Measurements from ENCODE around the gene ZPBP2.

Gene ZPBP2

GRCh38 chr17:39923230-39923629, 55.2 kb downstream of the ZPBP2 start:
- no peak overlapping the region for H3K27ac ChIP-seq (ENCODE audit: low read depth, low read length)
- H3K4me3 ChIP-seq (ENCODE audit: low read length): no peak overlapping the region
- no peak overlapping the region for H3K9ac ChIP-seq (ENCODE audit: low read length)
- H3K36me3 ChIP-seq (ENCODE audit: control insufficient read depth, insufficient read depth, low read length): peaks cover 34% of the 10 kb centered on the region
- H3K27me3 ChIP-seq (ENCODE audit: control insufficient read depth, insufficient read depth, low read length): no peaks in the 10 kb centered on the region
- H3K4me1 ChIP-seq (ENCODE audit: control insufficient read depth, insufficient read depth, low read length): peaks cover 7% of the 10 kb centered on the region

GRCh38 chr17:39923836-39924690, 56.1 kb downstream of the ZPBP2 start:
- no peak overlapping the region for H3K9ac ChIP-seq (ENCODE audit: low read length)
- H3K4me1 ChIP-seq (ENCODE audit: control insufficient read depth, insufficient read depth, low read length): peaks cover 14% of the 10 kb centered on the region
- no peak overlapping the region for H3K4me3 ChIP-seq (ENCODE audit: low read length)
- H3K27me3 ChIP-seq (ENCODE audit: control insufficient read depth, insufficient read depth, low read length): no peaks in the 10 kb centered on the region
- peaks cover 32% of the 10 kb centered on the region for H3K36me3 ChIP-seq (ENCODE audit: control insufficient read depth, insufficient read depth, low read length)
- no peak overlapping the region for H3K27ac ChIP-seq (ENCODE audit: low read depth, low read length)

GRCh38 chr17:39924691-39925055, 56.7 kb downstream of the ZPBP2 start:
- H3K27me3 ChIP-seq (ENCODE audit: control insufficient read depth, insufficient read depth, low read length): no peaks in the 10 kb centered on the region
- peaks cover 14% of the 10 kb centered on the region for H3K4me1 ChIP-seq (ENCODE audit: control insufficient read depth, insufficient read depth, low read length)
- no peak overlapping the region for H3K9ac ChIP-seq (ENCODE audit: low read length)
- H3K36me3 ChIP-seq (ENCODE audit: control insufficient read depth, insufficient read depth, low read length): peaks cover 32% of the 10 kb centered on the region
- H3K4me3 ChIP-seq (ENCODE audit: low read length): no peak overlapping the region
- H3K27ac ChIP-seq (ENCODE audit: low read depth, low read length): no peak overlapping the region

- Histone ChIP-seq H3K9ac (ENCODE audit: low read length) (no peak overlapping the region), H3K27ac (ENCODE audit: low read depth, low read length) (no peak overlapping the region), H3K4me1 (ENCODE audit: control insufficient read depth, insufficient read depth, low read length) (peaks cover 14% of the 10 kb centered on the region)
These were observed 57.5 kb downstream of the ZPBP2 start for GRCh38 chr17:39925282-39926134.

GRCh38 chr17:39926135-39926587, 58.2 kb downstream of the ZPBP2 start:
- no peak overlapping the region for H3K9ac ChIP-seq (ENCODE audit: low read length)
- no peak overlapping the region for H3K27ac ChIP-seq (ENCODE audit: low read depth, low read length)
- peaks cover 23% of the 10 kb centered on the region for H3K36me3 ChIP-seq (ENCODE audit: control insufficient read depth, insufficient read depth, low read length)
- no peaks in the 10 kb centered on the region for H3K27me3 ChIP-seq (ENCODE audit: control insufficient read depth, insufficient read depth, low read length)
- peak overlapping the region; percentile 81 for H3K4me3 ChIP-seq (ENCODE audit: low read length)
- peaks cover 14% of the 10 kb centered on the region for H3K4me1 ChIP-seq (ENCODE audit: control insufficient read depth, insufficient read depth, low read length)

More at GRCh38 chr17:39925282-39926134, 57.5 kb downstream of the ZPBP2 start:
- peaks cover 25% of the 10 kb centered on the region for H3K36me3 ChIP-seq (ENCODE audit: control insufficient read depth, insufficient read depth, low read length)
- no peak overlapping the region for H3K4me3 ChIP-seq (ENCODE audit: low read length)
- H3K27me3 ChIP-seq (ENCODE audit: control insufficient read depth, insufficient read depth, low read length): no peaks in the 10 kb centered on the region

GRCh38 chr17:39926588-39927100, 58.6 kb downstream of the ZPBP2 start:
- Histone ChIP-seq H3K27ac (ENCODE audit: low read depth, low read length) (peak overlapping the region; percentile 84), H3K4me1 (ENCODE audit: control insufficient read depth, insufficient read depth, low read length) (peaks cover 14% of the 10 kb centered on the region)

More at GRCh38 chr17:39926588-39927100, 58.6 kb downstream of the ZPBP2 start:
- no peaks in the 10 kb centered on the region for H3K27me3 ChIP-seq (ENCODE audit: control insufficient read depth, insufficient read depth, low read length)
- peak overlapping the region; percentile 58 for H3K9ac ChIP-seq (ENCODE audit: low read length)
- peak overlapping the region; percentile 81 for H3K4me3 ChIP-seq (ENCODE audit: low read length)
- H3K36me3 ChIP-seq (ENCODE audit: control insufficient read depth, insufficient read depth, low read length): peaks cover 22% of the 10 kb centered on the region
